Kidney (tissue), 14 donors: ENCODE results near the gene SPHK1. TPM values are rescaled to one million over a fixed set of nuclear protein-coding genes. Genes with fewer than 3 reads are reported as not detected.

Source experiments
- DNase-seq, 5 donors: peaks; one replicate each; pipeline ENCODE4 v3.0.0-alpha.2; 2013 to 2020
- FAIRE-seq: peaks from 2 replicates; lab custom pipeline; 2012; peaks lifted over from hg19 to GRCh38; lab: Jason Lieb, UNC
- H3K27ac ChIP-seq, 2 donors: one replicate each; pipeline ENCODE4 v1.7.0; 2013; ENCODE audit warnings: low read depth in 2 of 2, low read length in 2 of 2, inconsistent platforms in 1 of 2
- H3K27me3 ChIP-seq: one replicate; pipeline ENCODE4 v1.7.1; 2013; ENCODE audit warnings: low read length, inconsistent platforms; ENCODE audit not compliant: control insufficient read depth, insufficient read depth
- H3K36me3 ChIP-seq, 3 donors: one replicate each; pipeline versions ENCODE4 v1.7.0 to v1.7.1; 2013; ENCODE audit warnings: low read length in 3 of 3, control low read depth in 1 of 3, inconsistent platforms in 1 of 3; ENCODE audit not compliant: insufficient read depth in 3 of 3, control insufficient read depth in 2 of 3
- H3K4me1 ChIP-seq, 3 donors: one replicate each; pipeline versions ENCODE4 v1.7.0 to v1.7.1; 2013; ENCODE audit warnings: low read length in 3 of 3, inconsistent platforms in 1 of 3, low read depth in 1 of 3; ENCODE audit not compliant: control insufficient read depth in 2 of 3, insufficient read depth in 2 of 3
- H3K4me3 ChIP-seq, 3 donors: one replicate each; pipeline versions ENCODE4 v1.7.0 to v1.8.1; 2013; ENCODE audit warnings: low read length in 3 of 3, control low read depth in 1 of 3, inconsistent platforms in 1 of 3
- H3K9ac ChIP-seq, 3 donors: one replicate each; pipeline versions ENCODE4 v1.7.0 to v1.7.1; 2013; ENCODE audit warnings: low read length in 3 of 3, control low read depth in 1 of 3, inconsistent platforms in 1 of 3
- H3K9me3 ChIP-seq, 3 donors: one replicate each; pipeline versions ENCODE4 v1.7.0 to v1.7.1; 2013; ENCODE audit warnings: low read length in 3 of 3, control low read depth in 1 of 3, inconsistent platforms in 1 of 3; ENCODE audit not compliant: control insufficient read depth in 2 of 3, insufficient read depth in 1 of 3
- CTCF ChIP-seq: IDR thresholded peaks from 3 replicates; pipeline ENCODE4 v1.5.1; 2012; ENCODE audit warnings: mild to moderate bottlenecking, moderate library complexity, borderline replicate concordance; ENCODE audit not compliant: insufficient read depth; ENCODE audit errors: extremely low read depth
- intact Hi-C: fragments of 100-400 bp; cut with DNase I; formaldehyde crosslinking; loops from one replicate; pipeline ENCODE4 v1.11.1; 2022
- polyA plus RNA-seq: library from polyadenylated mRNA; stranded (reverse); fragments of 350-450 nt; fragmentation: Illumina TruSeq; extraction: RNeasy Lipid Tissue Mini Kit (QIAGEN cat#74804); gene quantifications from one replicate; pipeline ENCODE4 v1.2.3, GENCODE V29; 2014; ENCODE audit warnings: low read depth, low replicate concordance; ENCODE audit not compliant: insufficient read depth
- total RNA-seq: library from RNA; stranded (reverse); fragmentation: NEBNext Ultra II Directional; extraction: Animal tissue kit (Norgen Biotek cat#: 25700); gene quantifications from one replicate; pipeline ENCODE4 v1.2.1, GENCODE V29; 2021
- donor health status: control.
- donor health status: control.
- donor health status: control.
- donor health status: control.
- donor health status: control.
- donor health status: DM: yes; HTN: yes; CAD: no.
- donor health status: Normal renal cell carcinoma (clear cell type).

SPHK1 gene
- total and polyA plus RNA-seq, 2 donors from 2014 or later, result 1.5 to 10.4 TPM

DNA sequence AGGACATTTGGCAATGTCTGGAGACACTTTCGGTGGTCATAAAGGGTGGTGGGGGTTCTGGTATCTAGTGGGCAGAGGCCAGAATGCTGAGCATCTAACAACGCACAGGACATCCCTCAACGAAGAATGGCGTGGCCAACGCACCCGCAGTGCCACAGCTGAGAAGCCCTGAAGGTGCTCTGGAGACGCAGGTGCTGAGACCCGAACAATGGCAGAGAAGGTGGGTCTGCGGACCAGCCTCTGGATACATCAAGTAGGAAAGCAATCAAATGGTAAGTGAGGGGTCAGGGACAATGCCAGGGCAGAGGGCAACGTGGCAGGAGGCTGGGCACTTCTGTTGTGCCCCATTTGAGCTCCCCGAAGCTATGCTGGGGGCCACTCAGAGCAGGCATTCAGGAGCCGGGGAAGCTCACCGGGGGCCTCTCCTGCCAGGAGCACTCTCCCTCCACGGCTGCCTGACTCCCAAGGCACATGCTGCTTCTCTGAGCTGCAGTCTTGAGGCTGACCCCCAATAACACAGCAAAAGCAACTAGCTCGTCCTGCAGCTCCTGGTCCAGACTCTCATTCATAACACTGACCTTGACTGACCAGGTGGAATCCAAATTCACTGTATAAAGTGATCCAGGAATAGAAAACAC is 26.0 kb downstream of the SPHK1 start:
- no peaks in the 10 kb centered on the region for H3K36me3 ChIP-seq
- no peak for TF ChIP-seq CTCF
- H3K27ac ChIP-seq, result no peak overlapping the region
- H3K4me3 ChIP-seq, result no peak overlapping the region
- FAIRE-seq (no peak), DNase-seq (no peak)
- peaks cover 0 to 4% (median 0%) of the 10 kb centered on the region in 3 donors for H3K4me1 ChIP-seq
- intact Hi-C loops, result no loop called here
- no peaks in the 10 kb centered on the region for H3K9me3 ChIP-seq
- H3K27me3 ChIP-seq, result no peaks in the 10 kb centered on the region
- H3K9ac ChIP-seq, result no peak overlapping the region

DNA sequence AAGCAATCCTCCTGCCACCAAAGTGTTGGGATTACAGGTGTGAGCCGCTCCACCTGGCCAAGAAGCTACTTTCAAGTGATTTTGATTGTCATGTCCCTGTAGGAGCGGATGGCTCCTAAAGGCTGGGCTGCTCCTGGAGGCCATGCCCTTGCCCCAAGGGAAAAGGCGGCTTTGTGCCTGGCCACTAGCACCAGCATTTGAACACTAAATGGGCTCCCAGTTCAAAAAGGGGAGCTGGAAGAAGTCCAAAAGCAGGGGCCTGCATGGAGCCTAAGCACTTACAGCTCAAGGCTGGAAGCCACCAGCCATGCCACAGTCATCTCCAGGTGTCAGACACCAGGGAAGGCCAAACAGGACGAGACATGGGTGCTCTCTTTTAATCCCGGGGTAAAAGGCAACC is 26.8 kb downstream of the SPHK1 start:
- FAIRE-seq (no peak), DNase-seq (no peak)

DNA sequence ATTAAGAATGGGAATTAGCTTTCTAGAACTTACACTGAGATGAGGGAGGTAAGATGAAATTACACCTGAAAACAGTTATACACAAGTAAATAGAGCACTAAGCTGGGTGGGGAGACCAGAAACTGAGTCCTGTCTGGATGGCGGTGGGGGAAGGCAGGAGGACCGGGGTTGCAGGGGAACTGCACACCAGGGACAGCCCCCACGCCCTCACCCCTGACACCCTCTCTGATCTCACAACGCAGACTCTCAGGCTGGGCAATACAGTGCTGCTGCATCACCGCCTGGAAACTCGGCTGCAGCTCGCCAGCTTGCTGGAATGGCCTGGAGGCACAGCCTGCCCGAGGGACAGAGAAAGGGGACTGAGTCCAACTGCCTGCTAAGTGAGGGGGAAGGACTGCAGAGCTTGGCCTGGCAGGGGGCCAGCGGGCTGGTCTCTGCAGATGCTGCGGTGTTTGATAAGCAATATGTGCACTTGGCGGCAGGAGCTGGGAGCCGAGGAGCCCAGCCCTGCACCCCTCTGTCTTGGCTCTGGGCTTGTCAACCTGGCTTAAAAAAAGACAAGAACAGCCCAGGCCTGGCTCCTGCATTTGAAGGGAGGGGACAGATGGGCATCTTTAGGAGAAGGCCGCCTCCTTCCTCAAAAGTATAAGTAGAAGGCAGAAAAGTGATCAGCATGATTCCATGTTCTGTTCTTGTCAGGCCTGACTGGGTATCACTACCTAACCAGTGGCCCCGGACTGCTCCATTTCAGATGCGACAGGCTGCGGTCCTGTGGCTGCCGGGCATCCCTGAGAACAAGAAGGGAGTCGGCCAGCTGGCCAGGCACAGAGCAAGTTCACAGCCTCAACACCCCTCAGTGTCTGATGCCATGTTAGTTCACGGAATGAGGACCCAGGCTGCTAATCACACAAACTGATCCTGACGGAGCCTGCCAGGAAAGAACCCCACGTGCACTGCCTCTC is 30.2 kb downstream of the SPHK1 start:
- Histone ChIP-seq H3K36me3 (no peaks in the 10 kb centered on the region), H3K4me1 (peaks cover 0 to 5% (median 0%) of the 10 kb centered on the region in 3 donors), H3K4me3 (no peak overlapping the region), H3K27me3 (no peaks in the 10 kb centered on the region), H3K9me3 (no peaks in the 10 kb centered on the region), H3K9ac (no peak overlapping the region), H3K27ac (no peak overlapping the region)
- DNase-seq, result peak; percentile 47 to 89 (median 65)
- TF ChIP-seq CTCF, result no peak
- FAIRE-seq, result no peak
- intact Hi-C loops, result no loop called here

More for the DNA sequence above, 26.8 kb downstream of the SPHK1 start:
- H3K9me3 ChIP-seq, result no peaks in the 10 kb centered on the region
- H3K36me3 ChIP-seq, result no peaks in the 10 kb centered on the region
- intact Hi-C loops, result no loop called here
- no peak overlapping the region for H3K27ac ChIP-seq
- no peak overlapping the region for H3K9ac ChIP-seq
- no peak for TF ChIP-seq CTCF
- no peaks in the 10 kb centered on the region for H3K27me3 ChIP-seq
- no peak overlapping the region for H3K4me3 ChIP-seq
- H3K4me1 ChIP-seq, result peaks cover 0 to 4% (median 0%) of the 10 kb centered on the region in 3 donors
